GM21723 (cell line): ENCODE measurements around the gene ROMO1.
"Not testable (repeated sequence)": the region's sequence is repeated elsewhere in the genome, so short reads cannot be mapped to it uniquely, and the experiment has no call there.

ENCODE experiments used
- ATAC-seq: cut with Tn5 transposase; IDR thresholded peaks from one replicate; pipeline ENCODE4 v1.9.1; 2021; ENCODE audit warnings: mild to moderate bottlenecking, moderate library complexity; ENCODE audit not compliant: unreplicated experiment

The ROMO1 gene

DNA sequence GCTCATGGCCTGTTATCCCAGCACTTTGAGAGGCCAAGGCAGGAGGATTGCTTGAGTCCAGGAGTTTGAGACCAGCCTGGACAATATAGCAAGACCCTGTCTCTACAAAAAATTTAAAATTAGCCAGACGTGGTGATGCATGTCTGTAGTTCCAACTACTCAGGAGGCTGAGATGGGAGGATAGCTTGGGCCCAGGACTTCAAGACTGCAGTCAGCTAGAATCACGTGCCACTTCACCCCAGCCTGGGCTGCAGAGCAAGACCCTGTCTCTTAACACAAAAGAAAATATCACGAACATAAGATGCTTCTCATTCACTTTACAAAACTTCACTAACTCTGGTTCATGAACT, 45.3 kb downstream of the ROMO1 start:
- ATAC-seq, result not testable (repeated sequence)
